Trophoblast cell (in vitro differentiated cells and primary cell): ENCODE results near the gene ELP4.

ENCODE experiments used
- DNase-seq, 2 donors: peaks; one replicate each; pipeline ENCODE4 v3.0.0-alpha.2; 2016
- H2AFZ ChIP-seq: 2 replicates; pipeline ENCODE4 v1.6.1; 2013; ENCODE audit warnings: low read length, moderate library complexity, mild to moderate bottlenecking; ENCODE audit not compliant: insufficient read depth, poor library complexity
- H2AK5ac ChIP-seq: 2 replicates; pipeline ENCODE4 v1.6.1; 2013; ENCODE audit warnings: mild to moderate bottlenecking, low read length
- H2BK120ac ChIP-seq: 2 replicates; pipeline ENCODE4 v1.6.1; 2013; ENCODE audit warnings: low read length, mild to moderate bottlenecking, moderate library complexity; ENCODE audit not compliant: insufficient read depth, poor library complexity
- H2BK12ac ChIP-seq: 2 replicates; pipeline ENCODE4 v1.6.1; 2013; ENCODE audit warnings: mild to moderate bottlenecking, low read length, moderate library complexity
- H2BK5ac ChIP-seq: 2 replicates; pipeline ENCODE4 v1.6.1; 2013; ENCODE audit warnings: low read length, low read depth, moderate library complexity, mild to moderate bottlenecking; ENCODE audit not compliant: poor library complexity
- H3K14ac ChIP-seq: 2 replicates; pipeline ENCODE4 v1.6.1; 2013; ENCODE audit warnings: mild to moderate bottlenecking, low read length
- H3K18ac ChIP-seq: 2 replicates; pipeline ENCODE4 v1.6.1; 2013; ENCODE audit warnings: mild to moderate bottlenecking, low read length
- H3K23ac ChIP-seq: 2 replicates; pipeline ENCODE4 v1.6.1; 2013; ENCODE audit warnings: low read length
- H3K27ac ChIP-seq: 2 replicates; pipeline ENCODE4 v1.5.1; 2013; ENCODE audit warnings: low read depth, mild to moderate bottlenecking, inconsistent platforms, low read length, moderate library complexity
- H3K27me3 ChIP-seq: 2 replicates; pipeline ENCODE4 v1.6.1; 2013; ENCODE audit warnings: inconsistent platforms, mild to moderate bottlenecking, low read length, moderate library complexity; ENCODE audit not compliant: insufficient read depth
- H3K36me3 ChIP-seq, 2 experiments: 1 replicate in 1 of 2; 2 replicates in 1 of 2; pipeline ENCODE4 v1.6.1; 2013; ENCODE audit warnings: low read length in 2 of 2, mild to moderate bottlenecking in 2 of 2, moderate library complexity in 1 of 2; ENCODE audit not compliant: insufficient read depth in 2 of 2, control insufficient read depth in 1 of 2
- H3K4ac ChIP-seq: 2 replicates; pipeline ENCODE4 v1.6.1; 2013; ENCODE audit warnings: low read depth, mild to moderate bottlenecking, low read length, moderate library complexity
- H3K4me1 ChIP-seq, 2 experiments: 1 replicate in 1 of 2; 2 replicates in 1 of 2; pipeline ENCODE4 v1.6.1; 2013; ENCODE audit warnings: low read length in 2 of 2, mild to moderate bottlenecking in 2 of 2, moderate library complexity in 1 of 2; ENCODE audit not compliant: insufficient read depth in 2 of 2, control insufficient read depth in 1 of 2
- H3K4me2 ChIP-seq: 2 replicates; pipeline ENCODE4 v1.6.1; 2013; ENCODE audit warnings: inconsistent platforms, mild to moderate bottlenecking, low read length, moderate library complexity
- H3K4me3 ChIP-seq: 2 replicates; pipeline ENCODE4 v1.5.1; 2013; ENCODE audit warnings: mild to moderate bottlenecking, low read depth, low read length, inconsistent platforms
- H3K79me1 ChIP-seq: one replicate; pipeline ENCODE4 v1.6.1; 2013; ENCODE audit warnings: low read length
- H3K79me2 ChIP-seq: 2 replicates; pipeline ENCODE4 v1.6.1; 2013; ENCODE audit warnings: low read length, mild to moderate bottlenecking; ENCODE audit not compliant: control insufficient read depth, insufficient read depth, poor library complexity
- H3K9ac ChIP-seq: 2 replicates; pipeline ENCODE4 v1.6.1; 2013; ENCODE audit warnings: mild to moderate bottlenecking, low read length
- H3K9me3 ChIP-seq: 2 replicates; pipeline ENCODE4 v1.6.1; 2013; ENCODE audit warnings: low read depth, mild to moderate bottlenecking, control low read depth, inconsistent platforms, low read length; ENCODE audit not compliant: insufficient read depth
- H4K12ac ChIP-seq: 2 replicates; pipeline ENCODE4 v1.6.1; 2013; ENCODE audit warnings: low read depth, mild to moderate bottlenecking, low read length, moderate library complexity
- H4K8ac ChIP-seq: 2 replicates; pipeline ENCODE4 v1.6.1; 2013; ENCODE audit warnings: low read depth, mild to moderate bottlenecking, low read length, moderate library complexity
- H4K91ac ChIP-seq: one replicate; pipeline ENCODE4 v1.6.1; 2013; ENCODE audit warnings: low read depth, mild to moderate bottlenecking, low read length, moderate library complexity
- WGBS: extraction: QIAGEN DNeasy Blood & Tissue Kit; methylation state at CpG from one replicate; pipeline ENCODE4 v1.1.7; 2013; ENCODE audit warnings: missing lambda C conversion rate; ENCODE audit not compliant: insufficient read length, insufficient coverage; ENCODE audit errors: extremely low coverage; 5-methylcytosine and 5-hydroxymethylcytosine counted together

The ELP4 gene

DNA sequence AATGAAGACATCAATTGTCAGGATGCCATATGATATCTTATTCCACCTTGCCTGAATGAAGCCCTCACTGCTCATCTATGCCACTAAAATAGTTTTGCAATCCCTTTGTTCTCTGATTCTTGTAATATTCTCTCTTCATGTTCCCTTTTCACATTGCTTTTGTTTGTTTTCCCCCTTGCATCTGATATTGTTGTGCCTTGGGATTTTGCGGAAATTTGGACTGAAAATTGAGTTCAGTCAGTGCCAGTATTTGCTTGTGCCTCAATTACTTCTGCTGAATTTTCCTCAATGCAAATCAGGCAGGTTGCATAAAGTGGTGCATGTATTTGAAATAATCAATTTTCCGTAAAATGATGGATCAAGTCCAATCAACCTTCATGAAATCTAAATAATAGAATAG is 203.3 kb downstream of the ELP4 start:
- no CpG with 5 or more reads among the region's 2 CpGs for WGBS
- no peaks in the 10 kb centered on the region for H3K9me3 ChIP-seq

DNA sequence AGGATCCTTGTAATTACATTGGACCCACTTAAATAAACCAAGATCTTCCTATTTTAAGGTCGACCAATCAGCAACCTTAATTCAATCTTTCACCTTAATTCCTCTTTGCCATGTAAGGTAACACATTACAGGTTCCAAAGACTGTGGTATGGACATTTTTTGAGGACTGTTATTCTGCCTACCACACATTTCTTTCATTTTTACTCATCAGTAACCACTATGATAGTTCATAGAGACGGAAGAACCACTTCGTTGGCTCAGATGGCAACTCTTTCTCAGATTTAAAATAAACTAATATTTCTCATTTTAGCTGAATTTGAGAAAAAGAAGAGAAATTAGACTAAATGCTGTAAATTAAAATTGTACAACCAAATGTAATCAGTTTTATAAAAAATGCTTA is 205.3 kb downstream of the ELP4 start:
- Histone ChIP-seq H4K8ac (no peak overlapping the region), H2AFZ (no peak overlapping the region), H4K12ac (no peak overlapping the region), H3K9me3 (no peaks in the 10 kb centered on the region), H2BK12ac (no peak overlapping the region), H3K79me2 (no peaks in the 10 kb centered on the region), H3K23ac (no peak overlapping the region), H3K4me1 (no peaks in the 10 kb centered on the region), H3K4me2 (no peak overlapping the region), H3K4me3 (no peak overlapping the region), H3K27me3 (no peaks in the 10 kb centered on the region), H4K91ac (no peak overlapping the region), H3K18ac (no peak overlapping the region), H3K27ac (no peak overlapping the region), H3K14ac (no peak overlapping the region), H3K79me1 (no peaks in the 10 kb centered on the region), H3K9ac (no peak overlapping the region), H3K4ac (no peak overlapping the region), H3K36me3 (no peaks in the 10 kb centered on the region), H2AK5ac (no peak overlapping the region), H2BK120ac (no peak overlapping the region), H2BK5ac (no peak overlapping the region)
- no CpG with 5 or more reads among the region's 3 CpGs for WGBS
- no peak for DNase-seq

More for the DNA sequence above, 203.3 kb downstream of the ELP4 start:
- no peak overlapping the region for H2BK5ac ChIP-seq
- no peak overlapping the region for H2BK120ac ChIP-seq
- H3K18ac ChIP-seq: no peak overlapping the region
- H4K12ac ChIP-seq: no peak overlapping the region
- H3K9ac ChIP-seq: no peak overlapping the region
- H3K79me2 ChIP-seq: no peaks in the 10 kb centered on the region
- H3K4me3 ChIP-seq: no peak overlapping the region
- no peak for DNase-seq
- no peaks in the 10 kb centered on the region for H3K4me1 ChIP-seq
- no peak overlapping the region for H3K27ac ChIP-seq
- no peak overlapping the region for H4K91ac ChIP-seq
- H3K27me3 ChIP-seq: no peaks in the 10 kb centered on the region
- no peak overlapping the region for H3K23ac ChIP-seq
- no peaks in the 10 kb centered on the region for H3K36me3 ChIP-seq
- no peak overlapping the region for H3K4me2 ChIP-seq
- no peak overlapping the region for H4K8ac ChIP-seq
- H3K79me1 ChIP-seq: no peaks in the 10 kb centered on the region
- H3K4ac ChIP-seq: no peak overlapping the region
- no peak overlapping the region for H2AK5ac ChIP-seq
- H2AFZ ChIP-seq: no peak overlapping the region
- no peak overlapping the region for H2BK12ac ChIP-seq
- H3K14ac ChIP-seq: no peak overlapping the region

DNA sequence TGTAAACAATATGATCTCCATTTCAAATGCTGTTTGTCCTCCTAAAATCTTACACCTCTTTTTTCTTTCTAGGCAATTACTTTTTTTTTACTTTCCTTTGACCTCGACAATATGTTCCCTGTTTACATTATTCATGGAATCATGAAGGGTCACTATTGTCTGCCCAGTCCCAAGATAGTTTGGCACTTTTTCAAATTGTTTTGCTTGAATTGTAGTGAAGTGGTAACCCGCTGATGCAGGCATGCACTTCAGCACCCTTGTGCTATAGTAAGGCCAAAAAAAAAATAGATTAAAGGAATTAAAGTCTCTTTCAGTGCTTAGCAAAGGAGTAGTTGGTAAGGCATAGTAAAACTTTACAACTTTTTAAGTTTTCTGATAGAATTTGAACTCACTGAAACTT is 210.7 kb downstream of the ELP4 start:
- H2AK5ac ChIP-seq: no peak overlapping the region
- no peak overlapping the region for H2BK5ac ChIP-seq
- no peak overlapping the region for H3K14ac ChIP-seq
- H3K4me2 ChIP-seq: no peak overlapping the region
- H3K79me1 ChIP-seq: no peaks in the 10 kb centered on the region
- H3K36me3 ChIP-seq: no peaks in the 10 kb centered on the region
- no peak overlapping the region for H3K27ac ChIP-seq
- no peaks in the 10 kb centered on the region for H3K79me2 ChIP-seq
- no peak overlapping the region for H2BK12ac ChIP-seq
- no peak overlapping the region for H4K8ac ChIP-seq
- H3K4ac ChIP-seq: no peak overlapping the region
- H3K4me1 ChIP-seq: no peaks in the 10 kb centered on the region
- no peaks in the 10 kb centered on the region for H3K9me3 ChIP-seq
- no peak for DNase-seq
- no peak overlapping the region for H3K9ac ChIP-seq
- H4K91ac ChIP-seq: no peak overlapping the region
- no peak overlapping the region for H3K4me3 ChIP-seq
- H3K18ac ChIP-seq: no peak overlapping the region
- H3K27me3 ChIP-seq: no peaks in the 10 kb centered on the region
- no peak overlapping the region for H2BK120ac ChIP-seq
- H3K23ac ChIP-seq: no peak overlapping the region
- no peak overlapping the region for H4K12ac ChIP-seq
- H2AFZ ChIP-seq: no peak overlapping the region
- WGBS: no CpG with 5 or more reads among the region's 2 CpGs

DNA sequence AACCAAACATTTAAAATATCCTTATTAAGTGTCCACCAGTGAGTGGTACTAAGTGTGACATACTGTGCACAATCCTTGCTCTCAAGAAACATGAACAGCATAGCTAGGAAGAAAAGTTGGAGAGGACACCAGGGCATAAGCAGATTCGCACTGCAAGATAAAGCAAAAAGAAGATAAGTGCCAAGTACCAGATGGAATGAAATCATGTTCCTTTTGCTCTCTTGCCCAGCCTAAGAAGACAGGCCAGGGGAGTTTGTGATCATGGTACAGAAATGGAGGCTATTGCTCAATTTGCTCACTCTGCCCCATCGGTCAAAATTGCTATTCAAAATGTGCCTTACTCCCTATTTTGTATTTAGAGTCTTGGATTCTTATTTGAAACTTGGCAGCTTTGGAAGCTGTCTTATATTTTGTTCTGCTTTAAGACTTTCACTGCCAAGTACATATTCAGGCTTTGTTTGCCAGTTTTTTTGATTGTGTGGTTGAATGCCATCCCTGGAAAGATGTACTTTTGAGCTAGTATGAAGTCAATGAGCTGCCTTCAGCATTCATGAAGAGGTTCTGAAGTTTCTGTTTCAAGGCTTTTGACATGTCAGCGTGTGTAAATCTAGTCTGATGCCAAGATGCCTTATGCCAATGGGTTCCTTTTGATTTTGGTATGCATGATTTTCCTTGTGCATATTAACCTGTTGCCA is 211.3 kb downstream of the ELP4 start:
- Histone ChIP-seq H4K8ac (no peak overlapping the region), H2BK12ac (no peak overlapping the region), H3K4me1 (no peaks in the 10 kb centered on the region), H3K18ac (no peak overlapping the region), H3K4me3 (no peak overlapping the region), H2BK120ac (no peak overlapping the region), H3K27me3 (no peaks in the 10 kb centered on the region), H3K79me2 (no peaks in the 10 kb centered on the region), H3K4ac (no peak overlapping the region), H3K23ac (no peak overlapping the region), H3K27ac (no peak overlapping the region), H3K36me3 (no peaks in the 10 kb centered on the region), H3K14ac (no peak overlapping the region), H2AK5ac (no peak overlapping the region), H4K12ac (no peak overlapping the region), H2AFZ (no peak overlapping the region), H3K4me2 (no peak overlapping the region), H3K9ac (no peak overlapping the region), H3K9me3 (no peaks in the 10 kb centered on the region), H4K91ac (no peak overlapping the region), H3K79me1 (no peaks in the 10 kb centered on the region), H2BK5ac (no peak overlapping the region)
- WGBS: no CpG with 5 or more reads among the region's 3 CpGs
- DNase-seq: no peak
